NCI-H526 treated with DMSO at 0.1 percent for 48 hours (cell line): ENCODE measurements around the gene IQGAP1.
"Not testable (repeated sequence)": the region's sequence is repeated elsewhere in the genome, so short reads cannot be mapped to it uniquely, and the experiment has no call there.

ENCODE experiments used
- DNase-seq: peaks from one replicate; lab custom pipeline; 2025; lab: John Stamatoyannopoulos, UW

IQGAP1 gene

GRCh38 chr15:90387534-90388461 lies at the start of gene IQGAP1:
IQGAP1 (plus strand) TSS chr15:90388242; CDS start chr15:90388342, 100 bp downstream.
- DNase-seq: peak; percentile 91

- DNase-seq: no peak
These were observed 49.5 kb upstream of the IQGAP1 start for GRCh38 chr15:90338532-90338931.

- no peak for DNase-seq
These were observed 47.7 kb upstream of the IQGAP1 start for GRCh38 chr15:90340345-90340744.

- DNase-seq: no peak
These were observed 44.7 kb upstream of the IQGAP1 start for GRCh38 chr15:90343302-90343790.

GRCh38 chr15:90344662-90345061 lies 43.4 kb upstream of the IQGAP1 start:
- no peak for DNase-seq

GRCh38 chr15:90345857-90346256 lies 42.2 kb upstream of the IQGAP1 start:
- no peak for DNase-seq

- DNase-seq: not testable (repeated sequence)
These were observed 40.5 kb upstream of the IQGAP1 start for GRCh38 chr15:90347431-90348065.

- DNase-seq: no peak
These were observed 39.6 kb upstream of the IQGAP1 start for GRCh38 chr15:90348456-90348855.

GRCh38 chr15:90349072-90349471 lies 39.0 kb upstream of the IQGAP1 start:
- no peak for DNase-seq

GRCh38 chr15:90349821-90350220 lies 38.2 kb upstream of the IQGAP1 start:
- no peak for DNase-seq

GRCh38 chr15:90351479-90352106 lies 36.4 kb upstream of the IQGAP1 start:
- DNase-seq: no peak

- DNase-seq: peak; percentile 94
These were observed 35.7 kb upstream of the IQGAP1 start, which contains the start of gene ZNF774 for GRCh38 chr15:90352107-90352893. ZNF774 (plus strand) TSS chr15:90352284; CDS start chr15:90354661, 2,377 bp downstream.

- DNase-seq: no peak
These were observed 33.1 kb upstream of the IQGAP1 start for GRCh38 chr15:90354986-90355385.

- no peak for DNase-seq
These were observed 29.7 kb upstream of the IQGAP1 start for GRCh38 chr15:90358124-90359033.

GRCh38 chr15:90360746-90361145 lies 27.3 kb upstream of the IQGAP1 start:
- no peak for DNase-seq

- DNase-seq: no peak
These were observed 25.2 kb upstream of the IQGAP1 start for GRCh38 chr15:90362936-90363212.

GRCh38 chr15:90364251-90364650 lies 23.8 kb upstream of the IQGAP1 start:
- DNase-seq: no peak

GRCh38 chr15:90365414-90366055 lies 22.5 kb upstream of the IQGAP1 start:
- no peak for DNase-seq

GRCh38 chr15:90367576-90367975 lies 20.5 kb upstream of the IQGAP1 start:
- no peak for DNase-seq

- no peak for DNase-seq
These were observed 13.0 kb upstream of the IQGAP1 start for GRCh38 chr15:90375071-90375470.
